ENCODE measurements around the gene LRTM1.

Gene LRTM1

GRCh38 chr3:54906763-54907162 lies 21.1 kb downstream of the LRTM1 start (continued):
- no peak for TF ChIP-seq ZNF221 (tag by site-specific recombination; IDR thresholded peaks at IDR 0.05; ENCODE audit: borderline replicate concordance)
- TF ChIP-seq ZBTB44 (tag by site-specific recombination; IDR thresholded peaks at IDR 0.05) = no peak
- no peak for TF ChIP-seq ZNF37A (tag by site-specific recombination; IDR thresholded peaks at IDR 0.05)
- no peak for TF ChIP-seq ZNF26 (tag by site-specific recombination; IDR thresholded peaks at IDR 0.05)

- ChIA-PET POLR2A (no interaction called here), CTCF (no interaction called here)
- Histone ChIP-seq H3K27ac (ENCODE audit: extremely low read depth, low read depth, low read length) (no peak overlapping the region), H3K4me1 (ENCODE audit: control insufficient read depth, insufficient read depth, low read length) (no peaks in the 10 kb centered on the region), H3K36me3 (ENCODE audit: control insufficient read depth in 2 of 2, insufficient read depth in 1 of 2, low read length in 2 of 2) (no peaks in the 10 kb centered on the region), H3K4me3 (ENCODE audit: low read depth, low read length) (no peak overlapping the region), H3K9me3 (ENCODE audit: control insufficient read depth, insufficient read depth, low read depth, low read length) (no peaks in the 10 kb centered on the region)
- TF ChIP-seq ZFHX2 (tag by site-specific recombination; conservative IDR thresholded peaks at IDR 0.05) (no peak), ZNF274 (IDR thresholded peaks at IDR 0.05; ENCODE audit: low read length) (no peak), ZNF274 (tag by site-specific recombination; IDR thresholded peaks at IDR 0.05; ENCODE audit: borderline replicate concordance) (no peak), HOXA7 (CRISPR knock-in tag; IDR thresholded peaks at IDR 0.05; ENCODE audit: borderline replicate concordance) (no peak), ZSCAN5A (tag by site-specific recombination; IDR thresholded peaks at IDR 0.05) (no peak), MYNN (tag by site-specific recombination; IDR thresholded peaks at IDR 0.05; ENCODE audit: borderline replicate concordance) (no peak), SCRT1 (tag by site-specific recombination; IDR thresholded peaks at IDR 0.05; ENCODE audit: borderline replicate concordance) (no peak), ZNF664 (tag by site-specific recombination; IDR thresholded peaks at IDR 0.05) (no peak), ZNF19 (tag by site-specific recombination; IDR thresholded peaks at IDR 0.05; ENCODE audit: low read depth) (no peak), ZSCAN4 (tag by site-specific recombination; IDR thresholded peaks at IDR 0.05) (no peak), ZNF391 (tag by site-specific recombination; IDR thresholded peaks at IDR 0.05; ENCODE audit: borderline replicate concordance, low read depth) (no peak), ZNF48 (tag by site-specific recombination; IDR thresholded peaks at IDR 0.05) (no peak), ZNF354C (tag by site-specific recombination; IDR thresholded peaks at IDR 0.05; ENCODE audit: borderline replicate concordance, low read depth) (no peak), ZBTB44 (tag by site-specific recombination; IDR thresholded peaks at IDR 0.05) (no peak), ZNF426 (tag by site-specific recombination; IDR thresholded peaks at IDR 0.05) (no peak), ZNF792 (tag by site-specific recombination; IDR thresholded peaks at IDR 0.05) (no peak)
Measured at GRCh38 chr3:54905920-54906319, 21.9 kb downstream of the LRTM1 start.
